ENCODE results near the gene SLCO4A1.

Gene SLCO4A1

DNA sequence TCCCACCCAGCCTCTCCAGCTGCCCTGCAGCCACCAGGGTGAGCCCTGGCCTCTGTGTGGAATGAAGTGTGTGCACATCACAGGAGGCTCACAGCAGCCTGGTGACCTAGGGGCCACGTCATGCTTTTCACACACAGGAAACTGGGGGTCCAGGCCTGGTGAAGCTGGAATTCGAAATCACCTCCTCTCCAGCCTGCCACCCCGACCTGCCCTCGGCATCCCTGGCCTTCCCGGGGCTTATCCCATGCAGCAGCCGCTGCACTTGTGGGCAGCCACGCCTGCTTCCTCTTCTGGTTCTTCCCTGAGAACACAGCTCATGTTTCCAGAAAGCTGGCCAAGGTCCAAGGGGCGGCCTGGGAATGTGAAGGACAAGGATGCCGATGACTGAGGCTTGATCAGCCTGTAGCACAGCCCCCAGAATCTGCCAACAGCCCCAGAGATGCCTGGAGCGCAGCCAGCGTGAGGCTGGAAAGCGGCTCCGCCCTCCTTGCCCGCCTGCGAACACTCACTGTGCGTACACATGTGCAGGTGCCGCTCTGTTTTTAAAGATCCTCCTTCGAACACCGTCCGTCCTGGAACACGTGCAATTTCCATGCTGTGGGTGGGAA lies 62.1 kb downstream of the SLCO4A1 start:
- peak; percentile 94 for DNase-seq

DNA sequence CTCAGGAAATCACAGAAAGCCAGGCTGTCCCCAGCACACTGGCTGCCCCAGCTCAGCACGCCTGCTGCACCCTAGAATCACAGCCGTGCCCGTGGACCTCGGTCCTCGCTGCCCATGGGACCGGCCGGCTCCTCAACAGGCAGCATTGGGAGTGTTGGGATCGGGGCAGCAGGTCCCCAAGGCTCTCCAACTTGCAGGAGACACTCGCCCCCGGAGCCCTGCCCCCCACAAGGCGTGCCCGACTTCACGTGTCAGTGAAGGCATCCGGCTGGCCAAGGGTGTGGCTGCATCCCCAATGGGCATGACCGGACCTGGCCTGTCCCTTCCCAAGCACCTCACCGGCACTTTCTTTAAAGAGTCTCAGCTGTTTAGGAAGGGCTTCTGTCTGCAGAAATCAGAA lies 63.3 kb downstream of the SLCO4A1 start:
- no peak for DNase-seq

DNA sequence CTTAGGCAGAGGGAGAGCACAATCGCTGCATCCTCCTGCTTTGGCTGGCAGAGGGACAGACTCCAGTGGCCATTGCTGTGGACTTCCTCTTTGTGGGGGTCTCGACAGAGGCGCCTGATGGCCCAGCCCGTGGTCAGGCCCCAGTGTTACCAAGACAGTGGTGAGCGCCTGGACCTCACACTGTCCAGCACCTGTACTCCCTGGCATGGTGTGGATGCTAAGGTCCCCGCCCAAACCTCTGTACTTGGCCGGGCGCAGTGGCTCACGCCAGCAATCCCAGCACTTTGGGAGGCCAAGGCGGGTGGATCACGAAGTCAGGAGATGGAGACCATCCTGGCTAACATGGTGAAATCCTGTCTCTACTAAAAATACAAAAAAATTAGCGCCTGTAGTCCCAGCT lies 64.0 kb downstream of the SLCO4A1 start:
- no peak for DNase-seq

DNA sequence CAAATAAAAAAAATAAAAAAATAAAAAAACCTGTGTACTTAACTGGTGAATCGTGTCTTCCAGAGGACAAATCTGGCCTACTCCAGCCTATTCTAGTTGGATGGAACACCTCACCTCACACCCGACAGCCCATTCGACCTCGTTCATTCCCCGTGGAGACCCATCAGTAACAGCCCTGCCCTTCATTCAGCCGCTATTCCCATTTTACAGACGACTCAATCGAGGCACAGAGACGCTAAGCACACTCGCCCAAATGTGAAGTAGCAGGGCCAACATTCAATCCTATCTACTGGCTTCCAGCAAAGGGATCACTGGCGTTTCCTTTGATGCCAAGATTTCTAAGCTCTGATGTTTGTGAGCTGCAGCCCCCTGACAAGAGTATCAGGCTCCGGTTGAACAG lies 64.6 kb downstream of the SLCO4A1 start:
- DNase-seq: no peak

DNA sequence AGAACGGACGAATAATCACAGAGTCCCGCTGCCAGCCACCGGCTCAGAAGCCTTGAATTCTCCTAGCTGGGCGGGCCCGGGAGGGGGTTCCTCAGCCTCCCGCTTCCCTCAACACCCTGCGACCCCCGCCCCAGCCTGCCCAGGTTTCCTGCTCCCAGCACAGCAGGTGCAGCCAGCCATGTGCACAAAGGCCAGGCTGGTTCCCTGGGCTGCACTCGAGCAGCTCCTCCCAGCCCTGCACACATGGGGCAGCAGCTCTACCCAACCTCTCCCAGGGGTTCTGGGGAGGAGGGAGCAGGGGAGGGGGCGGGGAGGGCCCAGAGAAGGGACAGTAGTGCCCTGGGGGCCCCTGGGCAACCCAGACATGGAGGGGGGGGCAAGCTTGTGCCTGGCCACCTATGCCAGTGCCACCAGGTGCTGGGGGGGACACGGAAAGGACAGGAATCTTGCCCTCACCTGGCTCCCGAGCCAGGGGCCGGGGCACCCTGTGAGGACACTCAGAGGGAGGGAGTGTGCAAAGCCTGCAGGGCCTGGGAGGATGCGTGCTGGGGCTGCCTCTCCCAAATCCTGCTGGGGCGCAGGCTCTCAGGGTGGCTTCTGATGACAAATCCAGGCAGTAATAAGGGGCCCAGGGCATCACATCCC lies 65.1 kb downstream of the SLCO4A1 start:
- no peak for DNase-seq

DNA sequence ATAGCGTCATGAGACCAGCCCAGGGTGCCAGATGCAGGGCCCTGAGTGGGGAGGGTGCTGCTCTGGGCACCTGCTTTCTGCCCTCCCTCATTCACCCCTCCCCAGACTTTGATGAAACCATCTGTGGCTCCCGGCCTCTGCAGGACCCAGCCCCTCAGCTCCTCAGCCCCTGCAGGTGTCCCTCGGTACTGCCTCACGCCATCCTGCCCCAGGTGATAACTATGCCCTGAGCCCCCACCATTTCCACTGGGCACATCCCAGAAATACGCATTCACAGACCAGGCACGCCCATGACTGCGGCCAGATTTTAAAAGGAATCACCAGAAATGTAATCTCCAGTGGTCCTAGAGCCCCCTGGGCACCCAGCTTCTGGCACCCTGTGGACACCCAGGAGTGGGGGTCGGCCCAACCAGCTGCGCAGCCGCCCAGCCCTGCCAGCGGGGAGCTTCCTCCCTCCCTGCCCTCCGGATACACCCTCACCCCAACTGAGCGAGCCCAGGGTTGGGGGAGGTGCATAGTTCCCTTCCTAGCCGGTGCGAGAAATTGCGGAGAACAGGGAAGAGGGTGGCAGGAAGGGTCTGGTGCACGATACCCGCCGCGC lies 65.7 kb downstream of the SLCO4A1 start:
- DNase-seq: no peak

DNA sequence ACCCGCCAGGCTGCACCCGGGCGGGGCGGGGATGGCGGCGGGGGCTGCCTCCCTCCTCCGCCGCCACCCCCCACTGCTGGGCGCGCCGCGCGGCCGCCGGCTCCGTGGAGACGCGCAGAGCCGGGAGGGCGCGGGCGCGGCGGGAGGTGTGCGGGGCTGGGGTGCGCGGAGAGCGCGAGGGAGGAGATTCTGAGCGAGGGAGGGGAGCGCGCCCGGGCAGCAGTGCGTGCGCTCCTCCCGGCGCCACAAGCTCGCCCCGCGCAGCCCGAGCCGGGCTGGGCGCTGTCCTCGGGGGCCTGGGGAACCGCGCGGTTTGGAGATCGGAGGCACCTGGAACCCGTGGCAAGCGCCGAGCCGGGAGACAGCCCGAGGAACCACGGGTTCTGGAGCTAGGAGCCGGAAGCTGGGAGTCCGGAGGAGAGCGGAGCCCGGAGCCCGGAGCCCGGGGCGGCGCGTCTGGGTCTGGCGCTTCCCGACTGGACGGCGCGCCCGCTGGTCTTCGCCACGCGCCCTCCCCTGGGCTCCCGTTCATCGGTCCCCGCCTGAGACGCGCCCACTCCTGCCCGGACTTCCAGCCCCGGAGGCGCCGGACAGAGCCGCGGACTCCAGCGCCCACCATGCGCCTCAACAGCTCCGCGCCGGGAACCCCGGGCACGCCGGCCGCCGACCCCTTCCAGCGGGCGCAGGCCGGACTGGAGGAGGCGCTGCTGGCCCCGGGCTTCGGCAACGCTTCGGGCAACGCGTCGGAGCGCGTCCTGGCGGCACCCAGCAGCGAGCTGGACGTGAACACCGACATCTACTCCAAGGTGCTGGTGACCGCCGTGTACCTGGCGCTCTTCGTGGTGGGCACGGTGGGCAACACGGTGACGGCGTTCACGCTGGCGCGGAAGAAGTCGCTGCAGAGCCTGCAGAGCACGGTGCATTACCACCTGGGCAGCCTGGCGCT lies 66.6 kb downstream of the SLCO4A1 start, which contains the start of gene NTSR1:
NTSR1 (plus strand) TSS at position 246 of the 946 bp plus-strand sequence; CDS start at position 618, 372 bp downstream.
- no peak for DNase-seq

DNA sequence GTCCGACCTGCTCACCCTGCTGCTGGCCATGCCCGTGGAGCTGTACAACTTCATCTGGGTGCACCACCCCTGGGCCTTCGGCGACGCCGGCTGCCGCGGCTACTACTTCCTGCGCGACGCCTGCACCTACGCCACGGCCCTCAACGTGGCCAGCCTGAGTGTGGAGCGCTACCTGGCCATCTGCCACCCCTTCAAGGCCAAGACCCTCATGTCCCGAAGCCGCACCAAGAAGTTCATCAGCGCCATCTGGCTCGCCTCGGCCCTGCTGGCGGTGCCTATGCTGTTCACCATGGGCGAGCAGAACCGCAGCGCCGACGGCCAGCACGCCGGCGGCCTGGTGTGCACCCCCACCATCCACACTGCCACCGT lies 67.2 kb downstream of the SLCO4A1 start:
- DNase-seq: no peak

DNA sequence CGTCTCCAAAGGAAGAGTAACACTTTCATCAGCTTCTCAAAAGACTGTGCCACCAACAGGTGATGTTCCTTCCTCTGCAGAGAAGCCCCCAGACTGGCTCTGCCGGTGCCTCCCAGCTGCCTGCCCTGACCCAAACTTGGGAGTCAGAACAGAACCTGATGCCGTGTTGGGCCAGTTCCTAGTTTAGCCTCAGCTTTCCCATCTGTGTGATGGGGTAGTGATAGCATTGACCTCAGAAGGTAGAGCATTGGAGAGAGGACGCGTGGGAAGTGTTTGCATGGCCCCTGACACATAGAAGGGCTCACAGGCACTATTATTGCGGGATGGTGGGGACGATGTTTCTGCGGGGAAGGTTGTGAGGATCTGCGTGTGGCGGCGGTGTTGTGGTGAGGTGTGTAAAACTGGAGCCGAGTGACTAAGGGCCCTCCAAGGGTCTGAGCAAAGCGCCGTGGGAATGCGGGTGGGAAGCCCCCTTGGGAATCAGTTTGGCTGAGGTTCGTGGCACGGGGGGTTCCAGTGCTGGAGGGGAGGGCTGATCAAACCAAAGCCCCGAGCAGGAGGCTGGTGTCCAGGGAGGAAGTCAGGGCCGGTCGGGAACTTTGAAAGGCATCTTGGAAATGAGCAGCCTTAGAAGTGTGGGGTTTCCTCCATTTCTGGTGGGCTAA lies 68.0 kb downstream of the SLCO4A1 start:
- no peak for DNase-seq

DNA sequence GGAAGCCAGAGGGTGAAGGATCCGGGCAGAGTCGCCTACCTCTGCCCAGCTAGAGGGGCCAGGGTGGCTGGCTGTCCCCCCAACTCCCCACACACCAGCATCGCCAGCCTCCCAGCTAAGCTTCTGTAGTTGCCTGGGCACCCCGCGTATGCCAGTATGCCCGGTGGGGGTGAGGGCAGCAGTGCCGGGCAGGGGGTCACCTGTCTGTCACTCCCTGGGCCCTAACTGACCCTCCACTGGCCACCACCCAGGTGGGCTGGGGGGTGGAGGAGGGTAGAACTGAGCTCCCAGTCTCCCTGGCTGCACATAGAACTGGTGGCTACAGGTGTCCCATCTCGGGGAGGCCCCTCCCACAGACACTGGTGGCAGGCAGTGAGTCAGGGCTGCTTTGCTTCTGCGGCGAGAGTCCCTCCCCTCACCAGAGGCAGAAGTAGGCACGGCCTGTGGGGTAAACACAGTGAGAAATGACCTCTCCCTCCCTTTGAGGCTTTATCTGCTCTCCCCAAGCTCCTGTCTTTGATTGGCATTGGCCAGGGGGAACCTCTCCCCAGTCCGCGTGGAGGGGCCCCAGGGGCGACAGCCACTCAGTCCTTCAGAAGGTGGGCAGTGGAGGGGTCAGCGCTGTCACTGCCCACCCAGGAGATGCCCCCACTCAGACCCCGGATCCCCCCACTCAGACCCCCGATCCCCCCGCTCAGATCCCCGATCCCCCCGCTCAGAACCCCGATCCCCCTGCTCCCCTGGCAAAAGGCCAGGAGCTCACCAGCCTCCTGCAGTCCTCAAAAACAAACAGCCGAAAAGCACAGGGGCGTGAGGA lies 68.8 kb downstream of the SLCO4A1 start:
- DNase-seq: no peak

DNA sequence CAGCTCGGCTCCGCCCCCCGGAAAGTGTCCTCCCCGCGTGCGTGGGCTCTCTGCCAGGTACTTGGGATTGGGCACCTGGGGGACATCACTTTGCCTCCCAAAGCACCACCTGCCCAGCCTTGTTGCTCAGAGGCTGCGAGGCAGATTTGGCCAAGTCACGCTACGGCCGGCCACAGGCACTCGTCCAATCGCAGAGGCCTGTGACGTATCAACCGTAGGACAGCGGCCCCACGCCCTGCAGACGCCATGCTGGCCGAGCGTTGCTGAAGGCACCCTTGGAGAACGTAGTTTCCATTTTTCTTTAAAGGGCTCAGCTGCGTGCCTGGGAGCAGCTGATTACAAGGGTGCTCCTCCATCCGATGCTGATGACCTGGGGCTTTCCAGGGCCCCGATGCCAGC lies 69.4 kb downstream of the SLCO4A1 start:
- DNase-seq: no peak

DNA sequence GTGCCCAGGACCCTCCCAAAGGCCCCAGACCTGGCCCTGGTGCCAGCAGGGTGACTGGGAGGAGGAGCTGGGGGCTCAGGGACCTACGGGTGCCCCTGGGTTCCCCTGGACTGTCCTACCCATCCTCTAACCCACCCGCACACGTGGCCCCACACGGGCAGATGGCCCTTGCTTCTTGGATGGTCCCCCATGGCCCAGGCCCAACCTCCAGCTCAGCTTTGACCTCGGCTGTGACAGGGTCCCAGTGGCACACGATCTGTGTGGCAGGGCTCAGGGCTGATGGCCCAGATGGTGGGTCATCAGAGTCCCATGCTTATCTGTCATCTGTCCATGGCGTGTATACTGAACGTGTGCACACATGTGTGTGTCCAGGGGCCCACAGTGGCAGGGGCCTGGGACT lies 70.3 kb downstream of the SLCO4A1 start:
- no peak for DNase-seq

DNA sequence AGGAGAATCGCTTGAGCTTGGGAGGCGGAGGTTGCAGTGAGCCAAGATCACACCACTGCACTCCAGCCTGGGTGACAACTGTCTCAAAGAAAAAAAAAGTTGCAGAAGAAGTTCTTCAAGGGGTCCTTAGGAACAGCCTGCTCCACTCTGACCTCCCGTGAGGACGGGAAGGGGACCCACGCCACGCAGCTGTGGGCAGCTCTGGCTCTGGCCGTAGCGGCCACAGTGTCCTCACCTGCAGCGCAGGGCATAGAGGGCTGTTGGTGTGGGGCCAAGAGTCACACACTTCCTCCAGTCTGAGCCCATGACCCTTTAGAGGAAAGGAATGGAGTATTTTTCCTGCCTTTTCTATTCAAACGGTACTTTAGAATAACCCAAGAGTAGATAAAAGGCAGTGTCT lies 71.7 kb downstream of the SLCO4A1 start:
- DNase-seq: no peak

DNA sequence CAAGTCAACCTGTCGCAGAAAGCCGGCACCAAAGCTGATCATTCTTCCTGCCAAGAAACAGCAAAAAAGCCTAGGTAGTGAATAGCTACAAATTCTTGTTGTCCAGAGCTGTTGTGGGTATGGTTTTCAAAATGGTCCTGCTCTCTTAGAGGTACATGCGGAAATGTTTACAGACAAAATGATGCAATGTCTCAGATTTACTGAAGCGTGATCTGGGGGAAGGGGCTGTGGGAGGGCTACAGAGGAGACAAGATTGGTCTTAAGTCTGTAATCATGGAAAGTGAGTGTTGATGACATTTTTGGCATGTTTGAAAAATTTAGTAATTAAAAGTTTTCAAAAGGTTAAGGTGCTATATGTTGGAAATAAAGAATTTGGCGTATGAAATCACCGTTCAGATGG lies 72.5 kb downstream of the SLCO4A1 start:
- DNase-seq: no peak

DNA sequence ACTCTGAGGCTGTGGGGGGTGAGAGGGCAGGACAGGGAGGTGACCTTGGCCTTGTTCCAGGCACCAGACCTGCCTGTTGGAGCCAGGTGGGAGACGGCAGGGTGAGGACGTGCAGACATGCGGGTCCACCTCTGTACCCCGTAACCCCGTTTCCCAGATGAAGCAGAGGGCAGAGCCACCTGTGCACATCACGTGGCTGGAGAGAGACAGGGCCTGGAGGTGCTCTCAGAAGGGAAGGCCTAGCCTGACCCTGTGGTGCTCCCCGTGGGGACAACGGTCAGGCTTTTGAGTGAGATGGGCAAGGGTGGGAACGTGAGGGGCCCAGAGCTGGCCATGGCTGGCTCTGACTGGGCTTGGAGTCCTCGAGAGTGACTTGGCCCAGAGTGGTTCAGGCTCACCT lies 72.9 kb downstream of the SLCO4A1 start:
- DNase-seq: no peak

DNA sequence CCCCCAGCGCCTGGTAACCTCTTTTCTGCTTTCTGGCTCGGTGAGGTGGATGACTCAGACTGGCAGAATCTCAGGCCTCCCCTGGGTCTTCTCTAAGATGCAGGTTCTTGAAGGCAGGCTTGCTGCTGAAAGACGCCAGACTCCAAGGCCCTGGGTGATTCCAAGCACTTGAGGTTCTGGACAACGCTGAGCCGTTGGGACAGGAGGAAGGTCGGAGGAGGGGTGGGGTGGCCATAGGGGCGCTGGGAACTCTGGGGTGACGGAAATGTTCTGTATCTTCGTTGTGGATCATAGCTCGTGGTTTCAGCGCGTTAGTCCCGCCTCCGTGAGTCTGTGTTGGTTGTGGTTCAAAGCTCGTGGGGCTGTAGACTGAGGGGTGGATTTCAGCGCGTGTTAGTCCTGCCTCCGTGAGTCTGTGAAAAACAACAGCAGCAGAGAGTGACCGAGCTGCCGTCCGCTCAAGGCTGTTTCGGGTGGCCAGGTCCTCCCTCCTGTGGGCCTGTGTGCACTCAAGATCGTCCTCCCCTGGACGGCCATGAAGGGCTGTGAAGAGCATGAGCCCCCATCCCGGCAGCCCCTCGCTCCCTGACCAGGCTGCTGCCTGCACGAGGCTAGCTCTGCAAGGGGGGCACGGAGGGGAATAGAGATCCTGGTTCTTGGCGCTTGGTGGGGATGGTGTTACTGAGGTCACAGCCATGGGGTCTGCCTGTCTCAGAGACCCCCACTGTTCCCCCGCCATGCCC lies 74.1 kb downstream of the SLCO4A1 start:
- DNase-seq: no peak

DNA sequence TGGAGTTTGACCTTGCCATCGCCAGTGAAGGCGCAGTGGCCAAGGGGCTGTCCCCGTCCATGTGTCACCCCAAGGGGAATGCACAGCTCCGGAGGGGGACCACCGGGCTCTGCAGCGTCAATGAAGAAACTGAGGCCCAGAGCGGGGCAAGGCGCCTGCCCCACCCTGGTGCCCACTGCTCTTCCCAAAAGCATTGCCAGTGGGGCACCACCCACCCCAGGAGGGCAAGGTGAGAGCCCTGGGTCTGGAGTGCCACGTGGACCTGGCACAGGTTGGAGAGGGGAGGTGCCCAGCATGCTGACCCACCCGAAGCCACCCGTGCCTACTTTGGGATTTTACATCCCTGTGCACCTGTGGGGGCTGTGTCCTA lies 74.6 kb downstream of the SLCO4A1 start:
- no peak for DNase-seq

DNA sequence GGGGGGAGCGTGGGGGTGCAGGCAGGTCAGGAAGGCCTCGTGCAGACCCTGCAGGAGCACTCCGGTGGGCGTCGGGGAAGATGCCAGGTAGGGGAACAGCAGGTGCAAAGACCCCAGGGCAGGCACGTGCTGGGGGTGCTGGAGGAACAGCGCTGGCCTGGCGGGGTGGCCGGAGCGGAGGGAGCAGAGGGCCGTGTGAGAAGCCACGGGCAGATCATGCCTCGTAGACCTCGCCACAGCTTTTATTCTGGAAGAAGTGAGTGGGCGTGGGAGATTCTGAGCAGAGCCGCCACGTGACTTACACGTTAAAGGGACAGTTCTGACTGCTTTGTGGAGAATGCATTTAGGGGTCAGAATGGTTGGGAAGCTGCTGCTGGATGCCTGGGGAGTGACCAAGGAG lies 75.6 kb downstream of the SLCO4A1 start:
- no peak for DNase-seq

DNA sequence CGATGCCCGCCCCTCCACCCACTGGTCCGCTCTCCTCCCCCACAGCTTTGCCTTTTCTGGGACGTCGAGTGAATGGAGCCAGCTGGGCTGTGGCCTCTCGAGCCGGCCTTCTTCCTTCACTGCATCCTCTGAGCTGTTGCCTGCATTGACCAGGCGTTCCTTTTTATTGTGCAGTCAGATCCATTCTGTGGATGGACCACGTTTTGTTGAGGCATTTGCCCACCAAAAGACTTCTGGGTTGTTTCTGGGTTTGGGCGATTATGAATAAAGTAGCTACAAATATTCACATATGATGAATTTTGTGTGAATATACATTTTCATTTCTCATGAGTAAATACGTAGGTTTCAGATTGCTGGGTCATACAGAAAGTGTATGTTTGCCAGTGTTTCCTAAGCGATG lies 76.2 kb downstream of the SLCO4A1 start:
- no peak for DNase-seq

DNA sequence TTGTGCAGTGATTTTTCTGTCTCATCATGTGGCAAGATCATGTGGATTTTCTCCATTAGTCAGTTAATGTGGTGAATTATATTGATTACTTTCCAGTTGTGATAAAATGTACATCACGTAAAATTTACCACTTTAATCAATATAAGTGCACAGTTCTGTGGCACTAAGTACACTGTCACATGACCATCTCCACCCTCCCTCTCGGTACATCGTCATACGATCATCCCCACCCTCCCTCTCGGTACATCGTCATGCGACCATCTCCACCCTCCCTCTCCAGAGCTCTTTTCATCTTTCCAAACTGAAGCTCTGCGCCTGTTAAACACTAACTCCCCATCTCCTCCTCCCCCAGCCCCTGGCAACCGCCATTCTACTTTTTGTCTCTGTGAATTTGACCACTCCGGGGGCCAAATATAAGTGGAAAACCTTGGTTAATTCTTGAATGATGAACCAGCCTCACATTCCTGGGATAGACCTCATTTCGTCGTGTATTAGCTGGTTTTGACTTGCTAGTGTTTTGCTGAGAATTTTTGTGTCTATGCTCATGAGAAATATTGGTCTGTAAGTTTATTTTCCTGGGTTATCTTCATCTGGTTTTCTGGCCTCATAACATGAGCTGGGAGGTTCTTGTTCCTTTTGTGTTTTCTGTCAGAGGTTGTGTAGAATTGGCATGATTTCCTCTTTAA lies 77.1 kb downstream of the SLCO4A1 start:
- DNase-seq: peak; percentile 14
